ENCODE results near the gene FNBP1.

Gene FNBP1

GRCh38 chr9:130040984-130041647 is 1.9 kb downstream of the FNBP1 start:
- H3K9me3 Mint-ChIP-seq: no peaks in the 10 kb centered on the region
- no peaks in the 10 kb centered on the region for H3K27me3 Mint-ChIP-seq
- H3K27ac Mint-ChIP-seq: peak overlapping the region; percentile 98
- H3K4me1 Mint-ChIP-seq (ENCODE audit: low read depth): peaks cover 69% of the 10 kb centered on the region
- intact Hi-C loops (cut with micrococcal nuclease): no loop called here
- H3K36me3 Mint-ChIP-seq (ENCODE audit: low read depth): peaks cover 17% of the 10 kb centered on the region
- peak overlapping the region; percentile 99 for H3K4me3 Mint-ChIP-seq

- Mint-ChIP-seq H3K27me3 (no peaks in the 10 kb centered on the region), H3K36me3 (ENCODE audit: low read depth) (peaks cover 24% of the 10 kb centered on the region), H3K4me3 (peak overlapping the region; percentile 76), H3K4me1 (ENCODE audit: low read depth) (peaks cover 71% of the 10 kb centered on the region), H3K27ac (peak overlapping the region; percentile 98), H3K9me3 (no peaks in the 10 kb centered on the region)
- intact Hi-C loops (cut with micrococcal nuclease): loop anchor here (10.0 kb wide), 1 partner anchor 55 kb away; no protein-coding TSS in a partner anchor
Observed at GRCh38 chr9:130039528-130040147, 3.4 kb downstream of the FNBP1 start.

- no peaks in the 10 kb centered on the region for H3K27me3 Mint-ChIP-seq
- no peaks in the 10 kb centered on the region for H3K9me3 Mint-ChIP-seq
- no peak overlapping the region for H3K4me3 Mint-ChIP-seq
- peaks cover 80% of the 10 kb centered on the region for H3K4me1 Mint-ChIP-seq (ENCODE audit: low read depth)
- no peak overlapping the region for H3K27ac Mint-ChIP-seq
- peaks cover 14% of the 10 kb centered on the region for H3K36me3 Mint-ChIP-seq (ENCODE audit: low read depth)
- intact Hi-C loops (cut with micrococcal nuclease): loop anchor here (10.0 kb wide), 1 partner anchor 51 kb away; no protein-coding TSS in a partner anchor
Observed at GRCh38 chr9:130036099-130036498, 6.9 kb downstream of the FNBP1 start.

GRCh38 chr9:130034570-130034969 is 8.4 kb downstream of the FNBP1 start:
- intact Hi-C loops (cut with micrococcal nuclease): loop anchor here (10.0 kb wide), 1 partner anchor 50 kb away; no protein-coding TSS in a partner anchor
- Mint-ChIP-seq H3K27ac (peak overlapping the region; percentile 84), H3K36me3 (ENCODE audit: low read depth) (peaks cover 15% of the 10 kb centered on the region)

GRCh38 chr9:130030651-130031127 is 12.3 kb downstream of the FNBP1 start:
- intact Hi-C loops (cut with micrococcal nuclease): loop anchor here (10.0 kb wide), 1 partner anchor 46 kb away; no protein-coding TSS in a partner anchor
- peaks cover 31% of the 10 kb centered on the region for H3K36me3 Mint-ChIP-seq (ENCODE audit: low read depth)
- no peaks in the 10 kb centered on the region for H3K27me3 Mint-ChIP-seq
- peaks cover 79% of the 10 kb centered on the region for H3K4me1 Mint-ChIP-seq (ENCODE audit: low read depth)
- H3K4me3 Mint-ChIP-seq: no peak overlapping the region
- H3K27ac Mint-ChIP-seq: no peak overlapping the region
- no peaks in the 10 kb centered on the region for H3K9me3 Mint-ChIP-seq

More at GRCh38 chr9:130034570-130034969, 8.4 kb downstream of the FNBP1 start:
- Mint-ChIP-seq H3K4me3 (peak overlapping the region; percentile 51), H3K4me1 (ENCODE audit: low read depth) (peaks cover 79% of the 10 kb centered on the region), H3K27me3 (no peaks in the 10 kb centered on the region), H3K9me3 (no peaks in the 10 kb centered on the region)

- H3K9me3 Mint-ChIP-seq: no peaks in the 10 kb centered on the region
- H3K36me3 Mint-ChIP-seq (ENCODE audit: low read depth): peaks cover 23% of the 10 kb centered on the region
- no peak overlapping the region for H3K4me3 Mint-ChIP-seq
- H3K4me1 Mint-ChIP-seq (ENCODE audit: low read depth): peaks cover 71% of the 10 kb centered on the region
- no peaks in the 10 kb centered on the region for H3K27me3 Mint-ChIP-seq
- intact Hi-C loops (cut with micrococcal nuclease): no loop called here
- H3K27ac Mint-ChIP-seq: no peak overlapping the region
Observed at GRCh38 chr9:130029223-130029973, 13.6 kb downstream of the FNBP1 start.

- H3K36me3 Mint-ChIP-seq (ENCODE audit: low read depth): peaks cover 23% of the 10 kb centered on the region
- H3K9me3 Mint-ChIP-seq: no peaks in the 10 kb centered on the region
- peak overlapping the region; percentile 9 for H3K27ac Mint-ChIP-seq
- intact Hi-C loops (cut with micrococcal nuclease): no loop called here
- no peaks in the 10 kb centered on the region for H3K27me3 Mint-ChIP-seq
- H3K4me3 Mint-ChIP-seq: no peak overlapping the region
- H3K4me1 Mint-ChIP-seq (ENCODE audit: low read depth): peaks cover 73% of the 10 kb centered on the region
Observed at GRCh38 chr9:130028493-130029222, 14.3 kb downstream of the FNBP1 start.

GRCh38 chr9:130027533-130028365 is 15.2 kb downstream of the FNBP1 start:
- peak overlapping the region; percentile 9 for H3K27ac Mint-ChIP-seq

GRCh38 chr9:130026583-130027340 is 16.2 kb downstream of the FNBP1 start:
- H3K4me3 Mint-ChIP-seq: no peak overlapping the region
- no peaks in the 10 kb centered on the region for H3K9me3 Mint-ChIP-seq
- intact Hi-C loops (cut with micrococcal nuclease): no loop called here
- no peak overlapping the region for H3K27ac Mint-ChIP-seq
- H3K36me3 Mint-ChIP-seq (ENCODE audit: low read depth): peaks cover 29% of the 10 kb centered on the region
- peaks cover 69% of the 10 kb centered on the region for H3K4me1 Mint-ChIP-seq (ENCODE audit: low read depth)
- H3K27me3 Mint-ChIP-seq: no peaks in the 10 kb centered on the region

More at GRCh38 chr9:130027533-130028365, 15.2 kb downstream of the FNBP1 start:
- intact Hi-C loops (cut with micrococcal nuclease): no loop called here
- Mint-ChIP-seq H3K4me3 (no peak overlapping the region), H3K9me3 (no peaks in the 10 kb centered on the region), H3K36me3 (ENCODE audit: low read depth) (peaks cover 24% of the 10 kb centered on the region), H3K27me3 (no peaks in the 10 kb centered on the region), H3K4me1 (ENCODE audit: low read depth) (peaks cover 71% of the 10 kb centered on the region)

- Mint-ChIP-seq H3K36me3 (ENCODE audit: low read depth) (peaks cover 29% of the 10 kb centered on the region), H3K27me3 (no peaks in the 10 kb centered on the region), H3K9me3 (no peaks in the 10 kb centered on the region), H3K4me3 (no peak overlapping the region), H3K27ac (no peak overlapping the region), H3K4me1 (ENCODE audit: low read depth) (peaks cover 55% of the 10 kb centered on the region)
- intact Hi-C loops (cut with micrococcal nuclease): no loop called here
Observed at GRCh38 chr9:130024597-130024994, 18.4 kb downstream of the FNBP1 start.

- intact Hi-C loops (cut with micrococcal nuclease): no loop called here
- Mint-ChIP-seq H3K9me3 (no peaks in the 10 kb centered on the region), H3K27me3 (no peaks in the 10 kb centered on the region), H3K36me3 (ENCODE audit: low read depth) (peaks cover 28% of the 10 kb centered on the region), H3K27ac (peak overlapping the region; percentile 0), H3K4me3 (no peak overlapping the region), H3K4me1 (ENCODE audit: low read depth) (peaks cover 50% of the 10 kb centered on the region)
Observed at GRCh38 chr9:130023994-130024596, 18.9 kb downstream of the FNBP1 start.
